ENCODE measurements around the gene HEG1.
A peak's percentile ranks its signal among the peaks of the same experiment; 100 is the strongest.

Gene HEG1

GRCh38 chr3:125014570-125015179, 41.1 kb downstream of the HEG1 start:
- no peak for DNase-seq (ENCODE audit: low spot score)

- DNase-seq (ENCODE audit: low spot score), result no peak
Measured at GRCh38 chr3:125013095-125013494, 42.7 kb downstream of the HEG1 start.

- DNase-seq (ENCODE audit: low spot score), result no peak
Measured at GRCh38 chr3:125011941-125012340, 43.9 kb downstream of the HEG1 start.

- no peak for DNase-seq (ENCODE audit: low spot score)
Measured at GRCh38 chr3:125010393-125010792, 45.4 kb downstream of the HEG1 start.

GRCh38 chr3:125008766-125009165, 47.0 kb downstream of the HEG1 start:
- no peak for DNase-seq (ENCODE audit: low spot score)

- DNase-seq (ENCODE audit: low spot score), result no peak
Measured at GRCh38 chr3:125006291-125006731, 49.5 kb downstream of the HEG1 start.

GRCh38 chr3:125005676-125006075, 50.1 kb downstream of the HEG1 start:
- no peak for DNase-seq (ENCODE audit: low spot score)

GRCh38 chr3:125005222-125005621, 50.6 kb downstream of the HEG1 start:
- DNase-seq (ENCODE audit: low spot score), result no peak

- no peak for DNase-seq (ENCODE audit: low spot score)
Measured at GRCh38 chr3:125003859-125004595, 51.8 kb downstream of the HEG1 start.

GRCh38 chr3:125003369-125003853, 52.4 kb downstream of the HEG1 start:
- DNase-seq (ENCODE audit: low spot score), result no peak

- DNase-seq (ENCODE audit: low spot score), result no peak
Measured at GRCh38 chr3:125002414-125003368, 53.1 kb downstream of the HEG1 start.

GRCh38 chr3:125001557-125002413, 54.0 kb downstream of the HEG1 start:
- no peak for DNase-seq (ENCODE audit: low spot score)

- DNase-seq (ENCODE audit: low spot score), result no peak
Measured at GRCh38 chr3:125000661-125001060, 55.1 kb downstream of the HEG1 start.

GRCh38 chr3:124999897-125000435, 55.8 kb downstream of the HEG1 start:
- DNase-seq (ENCODE audit: low spot score), result no peak

- DNase-seq (ENCODE audit: low spot score), result no peak
Measured at GRCh38 chr3:124999317-124999716, 56.5 kb downstream of the HEG1 start.

- no peak for DNase-seq (ENCODE audit: low spot score)
Measured at GRCh38 chr3:124998247-124998630, 57.6 kb downstream of the HEG1 start.

GRCh38 chr3:124997303-124998246, 58.2 kb downstream of the HEG1 start:
- DNase-seq (ENCODE audit: low spot score), result no peak

- peak; percentile 70 for DNase-seq (ENCODE audit: low spot score)
Measured at GRCh38 chr3:124995460-124995994, 60.3 kb downstream of the HEG1 start.

- DNase-seq (ENCODE audit: low spot score), result no peak
Measured at GRCh38 chr3:124993466-124993865, 62.3 kb downstream of the HEG1 start.

GRCh38 chr3:124992041-124992440, 63.8 kb downstream of the HEG1 start:
- no peak for DNase-seq (ENCODE audit: low spot score)
